Anterior cingulate cortex (tissue), 58 donors: ENCODE measurements around the gene GALK1.
"Not testable (repeated sequence)": the region's sequence is repeated elsewhere in the genome, so short reads cannot be mapped to it uniquely, and the experiment has no call there.

Source experiments
- DNase-seq, 58 donors: peaks; one replicate each; lab custom pipeline; 2025; lab: John Stamatoyannopoulos, UW

GALK1 gene

GRCh38 chr17:75764711-75765421, at the start of gene GALK1:
GALK1 (minus strand) TSS chr17:75765192; CDS start chr17:75765136, 56 bp downstream.
- peak in 47 of 58 donors; percentile 15 to 76 (median 54) for DNase-seq

GRCh38 chr17:75814021-75814395, 49.0 kb upstream of the GALK1 start:
- no peak for DNase-seq

GRCh38 chr17:75813081-75814020, 48.4 kb upstream of the GALK1 start:
- no peak for DNase-seq

GRCh38 chr17:75812096-75813013, 47.4 kb upstream of the GALK1 start:
- DNase-seq, result no peak

GRCh38 chr17:75811174-75811573, 46.2 kb upstream of the GALK1 start:
- no peak for DNase-seq

GRCh38 chr17:75810756-75811155, 45.8 kb upstream of the GALK1 start:
- not testable (repeated sequence) for DNase-seq

- no peak for DNase-seq
Observed at GRCh38 chr17:75810216-75810615, 45.2 kb upstream of the GALK1 start.

- no peak for DNase-seq
Observed at GRCh38 chr17:75809631-75810111, 44.7 kb upstream of the GALK1 start.

- DNase-seq, result no peak
Observed at GRCh38 chr17:75808905-75809621, 44.1 kb upstream of the GALK1 start.

GRCh38 chr17:75808549-75808904, 43.5 kb upstream of the GALK1 start:
- DNase-seq, result no peak

GRCh38 chr17:75807861-75808260, 42.9 kb upstream of the GALK1 start:
- DNase-seq, result no peak

GRCh38 chr17:75806822-75807500, 42.0 kb upstream of the GALK1 start:
- DNase-seq, result no peak

GRCh38 chr17:75803883-75804282, 38.9 kb upstream of the GALK1 start:
- no peak for DNase-seq

- no peak for DNase-seq
Observed at GRCh38 chr17:75799402-75799801, 34.4 kb upstream of the GALK1 start.

GRCh38 chr17:75795820-75796607, 31.0 kb upstream of the GALK1 start:
- no peak for DNase-seq

GRCh38 chr17:75793460-75793859, 28.5 kb upstream of the GALK1 start:
- DNase-seq, result no peak

GRCh38 chr17:75791254-75791653, 26.3 kb upstream of the GALK1 start:
- no peak for DNase-seq
